Stimulated activated CD8-positive, alpha-beta memory T cell treated with anti-CD3 and anti-CD28 coated beads, Interleukin-15, amount 100 ng/mL, for 24 hours (primary cell): ENCODE results near the gene MCU.

Source experiments
- DNase-seq: peaks from one replicate; pipeline ENCODE4 v3.0.0-alpha.2; 2020; ENCODE audit warnings: low read depth

MCU gene

DNA sequence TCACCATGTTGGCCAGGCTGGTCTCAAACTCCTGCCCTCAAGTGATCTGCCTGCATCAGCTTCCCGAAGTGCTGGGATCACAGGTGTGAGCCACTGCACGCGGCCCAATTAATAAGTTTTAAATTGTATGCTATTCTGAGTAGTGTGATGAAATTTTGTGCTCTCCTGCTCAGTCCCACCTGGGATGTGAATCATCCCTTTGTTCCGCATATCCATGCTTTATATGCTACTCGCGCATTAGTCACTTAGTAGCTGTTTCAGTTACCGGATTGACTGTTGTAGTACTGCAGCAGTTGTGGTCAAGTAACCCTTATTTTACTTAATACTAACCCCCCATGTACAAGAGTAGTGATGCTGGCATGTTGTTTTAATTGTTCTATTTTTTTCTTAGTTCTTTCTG is 154.3 kb downstream of the MCU start:
- no peak for DNase-seq

DNA sequence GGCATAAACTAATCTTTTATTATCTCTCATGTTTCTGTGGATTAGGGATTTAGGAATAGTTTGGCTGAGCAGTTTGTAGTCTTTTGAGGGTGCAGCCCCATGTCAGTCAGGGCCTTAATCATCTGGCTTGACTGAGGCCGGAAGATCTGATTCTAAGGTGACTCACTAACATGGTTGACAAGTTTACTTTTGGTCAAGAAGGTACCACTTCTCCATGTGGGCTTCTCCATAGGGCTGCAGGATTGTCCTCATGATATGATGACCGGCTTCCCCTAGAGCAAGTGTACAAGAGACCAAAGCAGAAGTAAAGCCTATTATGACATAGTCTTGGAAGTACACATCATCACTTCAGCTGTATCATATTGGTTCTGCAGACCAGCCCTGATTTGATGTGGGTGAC is 155.7 kb downstream of the MCU start:
- no peak for DNase-seq

- DNase-seq: no peak
Observed at GRCh38 chr10:72850861-72851260, 158.9 kb downstream of the MCU start.

- DNase-seq: no peak
Observed at GRCh38 chr10:72851509-72851908, 159.6 kb downstream of the MCU start.

DNA sequence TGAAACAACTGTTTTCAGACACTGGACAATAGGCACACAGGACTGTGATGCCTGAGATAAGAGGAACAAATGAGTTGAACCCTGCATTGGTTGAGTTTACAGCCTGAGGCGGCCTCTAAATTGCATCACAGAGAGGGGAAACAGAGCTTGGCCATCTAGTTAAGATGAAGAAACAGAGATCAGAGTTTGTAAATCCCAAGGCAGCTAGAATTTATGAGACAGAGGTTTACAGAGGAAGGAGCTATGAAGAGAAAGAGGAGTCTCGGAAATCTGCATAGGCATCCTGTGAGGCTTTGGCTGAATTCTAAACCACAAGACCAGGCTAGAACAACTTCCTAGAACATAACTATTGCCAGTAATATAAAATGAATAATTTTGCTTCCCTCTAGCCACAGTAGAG is 160.6 kb downstream of the MCU start:
- no peak for DNase-seq

DNA sequence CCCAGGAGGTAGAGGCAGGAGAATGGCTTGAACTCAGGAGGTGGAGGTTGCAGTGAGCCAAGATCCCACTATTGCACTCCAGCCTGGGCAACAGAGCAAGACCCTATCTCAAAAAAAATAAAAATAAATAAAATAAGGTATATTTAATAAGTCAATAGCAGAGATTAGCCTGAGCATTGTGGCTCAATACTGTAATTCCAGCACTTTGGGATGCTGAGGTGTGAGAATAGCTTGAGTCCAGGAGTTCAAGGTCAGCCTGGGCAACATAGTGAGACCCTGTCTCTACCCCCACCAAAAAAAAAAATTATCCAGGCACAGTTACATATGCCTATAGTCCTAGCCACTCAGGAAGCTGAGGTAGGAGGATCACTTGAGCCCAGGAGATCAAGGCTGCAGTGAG is 163.2 kb downstream of the MCU start:
- no peak for DNase-seq

DNA sequence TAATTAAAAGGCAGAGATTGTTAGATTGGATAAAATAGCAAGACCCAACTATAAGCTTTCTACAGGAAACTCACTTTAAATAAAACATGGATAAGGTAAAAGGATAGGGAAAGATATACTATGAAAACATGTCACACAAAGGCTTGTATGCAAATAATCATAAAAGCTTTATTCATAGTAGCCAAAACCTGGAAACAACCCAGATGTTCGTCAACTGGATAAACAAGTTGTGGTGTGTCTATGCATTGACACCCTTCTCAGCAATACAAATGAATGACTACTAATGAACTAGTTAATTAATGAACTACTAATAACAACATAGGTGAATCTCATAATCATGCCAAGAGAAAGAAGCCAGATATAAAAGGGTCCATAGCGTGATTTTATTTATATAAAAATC is 163.8 kb downstream of the MCU start:
- no peak for DNase-seq

DNA sequence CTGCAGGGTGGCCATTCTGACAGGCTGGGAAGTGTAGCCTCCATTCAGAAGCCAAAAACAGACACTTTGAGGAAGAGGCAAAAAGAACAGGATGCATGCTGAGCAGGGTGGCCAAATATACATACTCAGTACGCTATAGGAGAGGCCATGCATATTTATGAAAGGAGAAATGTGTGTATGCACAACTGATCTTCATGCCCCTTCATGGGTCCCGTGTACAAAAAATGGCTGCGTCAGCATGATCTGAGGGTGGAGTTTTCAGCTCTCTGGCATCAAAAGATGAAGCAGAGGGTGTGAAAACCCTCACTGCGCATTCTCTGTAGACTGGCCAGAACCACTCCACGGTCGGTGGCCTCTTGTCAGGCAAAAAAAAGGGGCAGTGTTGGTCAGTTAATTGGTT is 166.1 kb downstream of the MCU start:
- no peak for DNase-seq

GRCh38 chr10:72862957-72863356 is 171.0 kb downstream of the MCU start:
- DNase-seq: no peak

DNA sequence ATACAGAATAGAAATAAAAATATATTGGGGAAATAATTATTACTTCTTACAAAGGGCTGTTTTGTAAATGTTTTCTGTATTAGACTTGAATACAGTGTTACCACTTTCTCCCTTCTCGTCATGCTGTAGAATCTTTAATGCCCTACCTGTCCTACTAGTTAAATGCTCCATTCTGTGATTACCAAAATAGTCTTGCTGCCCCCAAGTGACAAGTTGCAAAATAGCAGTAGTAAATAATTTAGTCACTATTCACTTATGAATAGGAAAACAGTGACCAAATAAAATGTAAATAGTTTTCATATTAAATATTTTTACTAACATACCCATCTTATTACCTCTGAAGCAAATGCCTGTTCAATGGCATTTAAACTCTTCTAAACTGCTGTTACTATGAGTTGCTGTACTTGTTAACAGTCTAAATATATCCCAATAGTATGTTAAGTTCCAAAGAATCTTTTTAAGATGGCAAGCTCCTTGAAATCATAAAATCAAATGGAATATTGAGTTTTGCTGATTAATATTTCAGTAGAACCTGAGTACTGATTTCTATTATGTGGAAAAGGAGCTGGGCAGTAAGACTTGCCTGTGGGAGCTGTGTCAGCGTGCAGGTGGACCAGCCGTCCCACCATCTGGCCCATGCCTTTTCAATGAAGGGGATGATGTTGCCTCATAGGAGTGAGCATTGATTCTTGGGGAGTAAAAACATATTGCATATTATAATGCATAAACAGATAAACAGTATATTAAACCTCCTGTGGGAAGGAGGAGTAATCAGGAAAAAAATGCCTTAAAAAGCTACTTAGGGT is 183.5 kb downstream of the MCU start:
- no peak for DNase-seq

- no peak for DNase-seq
Observed at GRCh38 chr10:72879245-72879644, 187.3 kb downstream of the MCU start.

DNA sequence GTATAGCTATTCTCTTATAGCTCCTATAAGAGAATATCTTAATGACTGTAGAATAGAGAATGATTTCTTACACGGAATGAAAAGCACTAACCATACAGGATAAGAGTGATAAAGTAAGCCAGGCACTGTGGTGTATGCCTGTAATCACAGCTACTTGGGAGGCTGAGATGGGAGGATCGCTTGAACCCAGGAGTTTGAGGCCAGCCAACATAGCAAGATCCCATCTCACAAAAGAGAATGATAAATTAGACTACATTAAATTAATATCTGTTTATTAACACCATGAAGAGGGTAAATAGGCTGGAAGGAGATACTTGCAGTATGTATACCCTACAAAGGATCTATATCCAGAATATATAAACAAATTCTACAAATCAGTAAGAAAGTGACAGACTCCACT is 189.3 kb downstream of the MCU start:
- no peak for DNase-seq

DNA sequence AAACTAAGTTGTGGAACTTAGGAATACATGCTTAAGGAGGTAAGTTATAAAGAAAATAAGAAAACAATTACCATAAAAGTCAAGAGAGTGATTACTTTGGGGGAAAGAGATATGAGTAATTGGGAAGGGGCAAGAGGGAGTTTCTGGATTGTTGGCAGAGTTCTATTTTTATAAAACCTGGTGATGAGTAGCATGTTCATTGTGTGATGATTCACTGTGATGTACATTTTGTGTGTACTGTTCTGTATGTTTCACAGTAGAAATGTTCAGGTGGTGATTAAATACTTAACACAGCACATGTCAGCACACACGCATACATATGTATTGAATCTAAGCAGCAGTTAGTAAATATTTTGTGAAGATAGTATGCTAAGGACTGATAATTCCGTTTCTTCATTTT is 191.9 kb downstream of the MCU start:
- no peak for DNase-seq

GRCh38 chr10:72885953-72886352 is 194.0 kb downstream of the MCU start:
- DNase-seq: no peak

- no peak for DNase-seq
Observed at GRCh38 chr10:72886621-72887020, 194.7 kb downstream of the MCU start.

DNA sequence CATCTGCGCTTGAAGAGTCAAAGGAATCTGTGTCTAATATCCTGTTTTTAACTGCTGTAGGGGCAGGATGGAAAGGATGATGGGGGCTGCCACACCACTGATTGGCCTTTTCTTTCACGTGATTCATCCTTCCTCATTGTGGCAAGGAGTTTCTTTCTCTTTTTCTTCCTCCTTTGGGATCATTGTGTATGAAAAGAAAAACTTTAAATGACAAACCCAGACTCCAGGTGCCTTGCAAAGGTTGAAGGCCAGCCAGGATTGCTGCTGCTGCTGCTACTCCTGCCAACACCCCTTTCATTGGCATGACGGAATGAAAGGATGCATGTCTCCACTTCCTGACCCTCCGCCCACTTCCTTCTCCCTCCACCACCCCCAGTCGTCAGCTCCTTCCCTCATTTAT is 195.1 kb downstream of the MCU start:
- DNase-seq: no peak

DNA sequence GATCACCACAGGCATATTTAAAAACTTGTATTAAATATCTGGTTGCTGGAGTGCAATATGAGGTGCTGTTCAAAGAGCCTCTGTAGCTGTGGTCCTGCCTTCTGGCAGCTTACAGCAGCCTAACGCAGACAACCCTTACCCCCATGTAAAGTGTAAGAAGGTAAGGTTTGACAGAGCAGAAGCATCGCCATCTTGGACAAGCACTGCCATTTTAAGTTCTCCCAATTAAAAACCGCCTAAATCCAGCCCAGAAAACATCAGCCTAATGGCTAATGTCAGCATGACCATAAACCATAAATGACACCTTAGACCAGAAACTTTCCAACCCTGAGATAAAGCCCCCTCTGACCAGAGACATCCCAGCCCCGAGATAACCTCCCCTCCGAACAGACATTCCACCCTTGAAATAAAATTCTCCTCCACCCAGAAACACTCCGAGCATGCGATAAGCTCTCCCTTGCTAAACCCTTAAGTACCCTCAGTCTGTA is 196.3 kb downstream of the MCU start:
- no peak for DNase-seq

- DNase-seq: no peak
Observed at GRCh38 chr10:72889391-72889831, 197.5 kb downstream of the MCU start.

DNA sequence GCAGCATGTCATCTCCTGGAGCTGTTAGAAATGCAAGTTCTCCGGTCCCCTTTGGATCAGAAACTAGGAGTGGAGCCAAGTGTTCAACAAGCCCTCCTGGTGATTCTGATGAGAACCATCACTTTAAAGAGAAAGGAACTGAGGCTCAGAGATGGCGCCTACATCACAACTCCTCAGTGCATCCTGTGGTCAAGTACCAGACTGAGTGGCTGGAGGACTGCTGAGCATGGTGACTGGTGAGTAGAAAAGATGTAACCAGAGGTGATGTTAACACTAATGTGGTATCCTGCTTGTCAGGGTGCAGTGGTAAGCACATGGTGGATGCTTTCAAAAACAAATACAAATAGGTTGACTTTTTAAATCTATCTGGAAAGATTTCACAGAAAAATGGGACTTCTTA is 198.1 kb downstream of the MCU start:
- DNase-seq: no peak

DNA sequence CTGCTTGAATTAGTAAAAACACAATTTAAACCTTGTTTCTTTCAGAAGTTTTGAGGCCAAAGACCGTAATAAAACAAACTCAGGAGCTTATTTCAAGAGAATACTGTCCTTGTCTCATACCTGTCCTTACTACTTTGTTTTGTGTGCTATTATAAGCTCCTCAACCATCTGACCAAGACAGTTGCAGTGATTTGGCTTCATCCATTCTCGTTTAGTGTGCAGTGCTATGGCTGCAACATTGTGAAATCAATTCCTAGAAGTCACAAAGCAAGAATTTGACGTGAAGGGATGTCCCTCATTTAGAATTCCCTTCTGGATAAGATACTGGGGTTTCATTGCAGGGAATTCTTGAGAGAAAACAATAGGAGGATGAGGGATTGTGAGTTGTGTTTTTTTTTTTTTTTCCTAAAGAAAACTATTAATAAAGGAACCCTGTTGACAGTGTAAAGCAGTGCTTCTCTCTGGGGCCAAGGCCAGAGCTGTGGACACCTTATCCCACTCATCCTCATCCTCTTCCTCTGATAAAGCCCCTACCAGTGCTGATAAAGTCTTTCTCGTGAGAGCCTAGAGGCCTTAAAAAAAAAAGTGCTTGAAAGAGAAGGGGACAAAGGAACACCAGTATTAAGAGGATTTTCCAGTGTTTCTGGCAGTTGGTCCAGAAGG is 201.3 kb downstream of the MCU start, which contains the start of gene OIT3:
OIT3 (plus strand) TSS at position 604 of the 663 bp plus-strand sequence. CDS start 60 bp downstream, outside the sequence.
- DNase-seq: no peak

GRCh38 chr10:72895236-72895850 is 203.4 kb downstream of the MCU start:
- no peak for DNase-seq

- DNase-seq: no peak
Observed at GRCh38 chr10:72898616-72899015, 206.7 kb downstream of the MCU start.

- no peak for DNase-seq
Observed at GRCh38 chr10:72899545-72899944, 207.6 kb downstream of the MCU start.
